ENCODE data around the gene HILPDA.
A peak's percentile ranks its signal among the peaks of the same experiment; 100 is the strongest.
"Not testable (repeated sequence)": the region's sequence is repeated elsewhere in the genome, so short reads cannot be mapped to it uniquely, and the experiment has no call there.

Gene HILPDA

GRCh38 chr7:128458956-128459355 is 3.3 kb downstream of the HILPDA start:
- Mint-ChIP-seq H3K27me3 (no peaks in the 10 kb centered on the region), H3K9me3 (no peaks in the 10 kb centered on the region), H3K36me3 (ENCODE audit: insufficient read depth) (peaks cover 9% of the 10 kb centered on the region), H3K4me3 (peak overlapping the region; percentile 32), H3K4me1 (peaks cover 30% of the 10 kb centered on the region), H3K27ac (ENCODE audit: low read depth) (peak overlapping the region; percentile 82)
- ATAC-seq (replicated peaks; ENCODE audit: extremely low read depth, poor library complexity, severe bottlenecking) (peak; percentile 44), DNase-seq (ENCODE audit: low spot score in 2 of 2) (no peak)

GRCh38 chr7:128459394-128459878 is 3.8 kb downstream of the HILPDA start:
- Mint-ChIP-seq H3K27me3 (no peaks in the 10 kb centered on the region), H3K4me3 (no peak overlapping the region), H3K9me3 (no peaks in the 10 kb centered on the region), H3K36me3 (ENCODE audit: insufficient read depth) (peaks cover 9% of the 10 kb centered on the region), H3K4me1 (peaks cover 30% of the 10 kb centered on the region), H3K27ac (ENCODE audit: low read depth) (no peak overlapping the region)
- ATAC-seq (replicated peaks; ENCODE audit: extremely low read depth, poor library complexity, severe bottlenecking) (peak; percentile 58), DNase-seq (ENCODE audit: low spot score in 2 of 2) (peak; percentile 38 to 58)

- ATAC-seq (replicated peaks; ENCODE audit: extremely low read depth, poor library complexity, severe bottlenecking) (no peak), DNase-seq (ENCODE audit: low spot score in 2 of 2) (no peak)
- H3K27me3 Mint-ChIP-seq: no peaks in the 10 kb centered on the region
- H3K36me3 Mint-ChIP-seq (ENCODE audit: insufficient read depth): no peaks in the 10 kb centered on the region
- H3K4me1 Mint-ChIP-seq: peaks cover 19% of the 10 kb centered on the region
- H3K27ac Mint-ChIP-seq (ENCODE audit: low read depth): no peak overlapping the region
- no peaks in the 10 kb centered on the region for H3K9me3 Mint-ChIP-seq
- H3K4me3 Mint-ChIP-seq: no peak overlapping the region
These were observed 6.8 kb downstream of the HILPDA start for GRCh38 chr7:128462460-128462859.

- H3K4me3 Mint-ChIP-seq; DNase-seq (ENCODE audit: low spot score in 2 of 2); H3K27me3 Mint-ChIP-seq; H3K36me3 Mint-ChIP-seq (ENCODE audit: insufficient read depth); H3K9me3 Mint-ChIP-seq; H3K27ac Mint-ChIP-seq (ENCODE audit: low read depth); ATAC-seq (replicated peaks; ENCODE audit: extremely low read depth, poor library complexity, severe bottlenecking): not testable (repeated sequence)
- peaks cover 14% of the 10 kb centered on the region for H3K4me1 Mint-ChIP-seq
These were observed 7.7 kb downstream of the HILPDA start for GRCh38 chr7:128463345-128463744.

GRCh38 chr7:128463933-128464332 is 8.3 kb downstream of the HILPDA start:
- H3K27ac Mint-ChIP-seq (ENCODE audit: low read depth); ATAC-seq (replicated peaks; ENCODE audit: extremely low read depth, poor library complexity, severe bottlenecking); DNase-seq (ENCODE audit: low spot score in 2 of 2); H3K4me3 Mint-ChIP-seq; H3K4me1 Mint-ChIP-seq; H3K9me3 Mint-ChIP-seq; H3K27me3 Mint-ChIP-seq; H3K36me3 Mint-ChIP-seq (ENCODE audit: insufficient read depth): not testable (repeated sequence)

GRCh38 chr7:128466871-128467270 is 11.2 kb downstream of the HILPDA start:
- H3K4me3 Mint-ChIP-seq; DNase-seq (ENCODE audit: low spot score in 2 of 2); H3K36me3 Mint-ChIP-seq (ENCODE audit: insufficient read depth); H3K4me1 Mint-ChIP-seq; H3K9me3 Mint-ChIP-seq; H3K27ac Mint-ChIP-seq (ENCODE audit: low read depth); H3K27me3 Mint-ChIP-seq; ATAC-seq (replicated peaks; ENCODE audit: extremely low read depth, poor library complexity, severe bottlenecking): not testable (repeated sequence)

GRCh38 chr7:128476402-128477335 is 21.0 kb downstream of the HILPDA start, which contains the start of gene METTL2B:
METTL2B (plus strand) TSS chr7:128476748; CDS start chr7:128476766, 18 bp downstream.
- peak within 1 kb of the TSS; percentile 96 for H3K4me3 Mint-ChIP-seq
- H3K27me3 Mint-ChIP-seq; H3K36me3 Mint-ChIP-seq (ENCODE audit: insufficient read depth): not testable (repeated sequence)

GRCh38 chr7:128477336-128477690 is 21.6 kb downstream of the HILPDA start:
- not testable (repeated sequence) for DNase-seq (ENCODE audit: low spot score in 2 of 2); H3K27me3 Mint-ChIP-seq; ATAC-seq (replicated peaks; ENCODE audit: extremely low read depth, poor library complexity, severe bottlenecking); H3K9me3 Mint-ChIP-seq; H3K36me3 Mint-ChIP-seq (ENCODE audit: insufficient read depth)
- H3K4me1 Mint-ChIP-seq: peaks cover 17% of the 10 kb centered on the region
- H3K4me3 Mint-ChIP-seq: peak overlapping the region; percentile 96
- H3K27ac Mint-ChIP-seq (ENCODE audit: low read depth): peak overlapping the region; percentile 95

More at GRCh38 chr7:128476402-128477335, 21.0 kb downstream of the HILPDA start, which contains the start of gene METTL2B:
- ATAC-seq (replicated peaks; ENCODE audit: extremely low read depth, poor library complexity, severe bottlenecking) (peak; percentile 98), DNase-seq (ENCODE audit: low spot score in 2 of 2) (peak; percentile 72 to 77)
- Mint-ChIP-seq H3K4me1 (peaks cover 17% of the 10 kb centered on the region), H3K27ac (ENCODE audit: low read depth) (peak within 1 kb of the TSS; percentile 95)
- H3K9me3 Mint-ChIP-seq: not testable (repeated sequence)

- H3K36me3 Mint-ChIP-seq (ENCODE audit: insufficient read depth): peaks cover 15% of the 10 kb centered on the region
- peaks cover 17% of the 10 kb centered on the region for H3K4me1 Mint-ChIP-seq
- not testable (repeated sequence) for H3K27ac Mint-ChIP-seq (ENCODE audit: low read depth); H3K27me3 Mint-ChIP-seq; DNase-seq (ENCODE audit: low spot score in 2 of 2); H3K9me3 Mint-ChIP-seq; H3K4me3 Mint-ChIP-seq; ATAC-seq (replicated peaks; ENCODE audit: extremely low read depth, poor library complexity, severe bottlenecking)
These were observed 23.4 kb downstream of the HILPDA start for GRCh38 chr7:128479082-128479481.

- not testable (repeated sequence) for ATAC-seq (replicated peaks; ENCODE audit: extremely low read depth, poor library complexity, severe bottlenecking); H3K4me3 Mint-ChIP-seq; H3K9me3 Mint-ChIP-seq; H3K27ac Mint-ChIP-seq (ENCODE audit: low read depth); DNase-seq (ENCODE audit: low spot score in 2 of 2); H3K27me3 Mint-ChIP-seq; H3K4me1 Mint-ChIP-seq
- H3K36me3 Mint-ChIP-seq (ENCODE audit: insufficient read depth): peaks cover 18% of the 10 kb centered on the region
These were observed 32.5 kb downstream of the HILPDA start for GRCh38 chr7:128488134-128488533.

GRCh38 chr7:128497405-128497804 is 41.7 kb downstream of the HILPDA start:
- no peak for DNase-seq (ENCODE audit: low spot score in 2 of 2)
- H3K27ac Mint-ChIP-seq (ENCODE audit: low read depth): no peak overlapping the region
- no peaks in the 10 kb centered on the region for H3K4me1 Mint-ChIP-seq
- H3K9me3 Mint-ChIP-seq: no peaks in the 10 kb centered on the region
- ATAC-seq (replicated peaks; ENCODE audit: extremely low read depth, poor library complexity, severe bottlenecking): no peak
- peaks cover 45% of the 10 kb centered on the region for H3K36me3 Mint-ChIP-seq (ENCODE audit: insufficient read depth)
- no peak overlapping the region for H3K4me3 Mint-ChIP-seq
- H3K27me3 Mint-ChIP-seq: no peaks in the 10 kb centered on the region

- not testable (repeated sequence) for DNase-seq (ENCODE audit: low spot score in 2 of 2); H3K9me3 Mint-ChIP-seq; H3K27me3 Mint-ChIP-seq; ATAC-seq (replicated peaks; ENCODE audit: extremely low read depth, poor library complexity, severe bottlenecking); H3K27ac Mint-ChIP-seq (ENCODE audit: low read depth); H3K4me3 Mint-ChIP-seq
- Mint-ChIP-seq H3K4me1 (peaks cover 25% of the 10 kb centered on the region), H3K36me3 (ENCODE audit: insufficient read depth) (peaks cover 27% of the 10 kb centered on the region)
These were observed 49.7 kb downstream of the HILPDA start for GRCh38 chr7:128505416-128505815.

GRCh38 chr7:128506819-128507218 is 51.1 kb downstream of the HILPDA start:
- Mint-ChIP-seq H3K4me3 (peak overlapping the region; percentile 58), H3K4me1 (peaks cover 28% of the 10 kb centered on the region), H3K27ac (ENCODE audit: low read depth) (peak overlapping the region; percentile 74), H3K36me3 (ENCODE audit: insufficient read depth) (peaks cover 21% of the 10 kb centered on the region)
- not testable (repeated sequence) for H3K9me3 Mint-ChIP-seq, H3K27me3 Mint-ChIP-seq
- ATAC-seq (replicated peaks; ENCODE audit: extremely low read depth, poor library complexity, severe bottlenecking) (peak; percentile 90), DNase-seq (ENCODE audit: low spot score in 2 of 2) (peak in 1 of 2 donors; percentile 16)

Data from central memory CD8-positive, alpha-beta T cell (primary cell).